Esophagus squamous epithelium (tissue), 5 donors: ENCODE results near the gene YEATS4. TPM values are rescaled to one million over a fixed set of nuclear protein-coding genes. Genes with fewer than 3 reads are reported as not detected.
A peak's percentile ranks its signal among the peaks of the same experiment; 100 is the strongest.

ENCODE experiments used
- DNase-seq: peaks from one replicate; lab custom pipeline; 2025; lab: John Stamatoyannopoulos, UW
- H3K27ac ChIP-seq, 4 donors: fragments of 200-600 bp; sonication (generic); one replicate each; pipeline ENCODE4 v1.5.1; 2016 to 2019; ENCODE audit warnings: mild to moderate bottlenecking in 1 of 4
- H3K27me3 ChIP-seq, 4 donors: fragments of 200-600 bp; sonication (generic); 1 replicate in 3 of 4; 2 replicates in 1 of 4; pipeline versions ENCODE4 v1.5.1 to v1.6.0; 2017 to 2021; ENCODE audit warnings: antibody characterized with exemption in 1 of 4
- H3K36me3 ChIP-seq, 3 donors: fragments of 200-600 bp; sonication (generic); one replicate each; pipeline ENCODE4 v1.5.1; 2016 to 2019
- H3K4me1 ChIP-seq, 3 donors: fragments of 200-600 bp; sonication (generic); one replicate each; pipeline ENCODE4 v1.5.1; 2017 to 2019
- H3K4me3 ChIP-seq, 4 donors: fragments of 200-600 bp; sonication (generic); 1 replicate in 3 of 4; 2 replicates in 1 of 4; pipeline ENCODE4 v1.5.1; 2016 to 2019; ENCODE audit warnings: mild to moderate bottlenecking in 2 of 4, moderate library complexity in 1 of 4
- H3K9me3 ChIP-seq, 3 donors: fragments of 200-600 bp; sonication (generic); one replicate each; pipeline ENCODE4 v1.5.1; 2016 to 2019
- POLR2A ChIP-seq, 4 donors: fragments of 450-650 bp; IDR thresholded peaks; one replicate each; pipeline ENCODE4 v1.6.1; 2017; ENCODE audit warnings: antibody characterized with exemption in 4 of 4, mild to moderate bottlenecking in 4 of 4, moderate library complexity in 3 of 4
- WGBS, 2 donors: methylation state at CpG; one replicate each; pipeline ENCODE4 v1.1.5; 2018; 5-methylcytosine and 5-hydroxymethylcytosine counted together
- intact Hi-C: fragments of 100-400 bp; cut with DNase I; formaldehyde crosslinking; loops from one replicate; pipeline ENCODE4 v1.15.0; 2022
- total RNA-seq, 4 donors: library from RNA; depleted of rRNA; stranded (reverse); fragments of >200 nt; gene quantifications; one replicate each; pipeline ENCODE4 v1.1.0, GENCODE V29; 2016
- TF ChIP-seq, protein P1 (sequence below), 6 experiments: fragments of 450-650 bp in 4 of 6; fragments of 200-600 bp in 2 of 6; sonication (generic) in 2 of 6; IDR thresholded peaks; one replicate each; pipeline ENCODE4 v1.5.1; 2016 to 2019; ENCODE audit warnings: antibody characterized with exemption in 6 of 6, mild to moderate bottlenecking in 4 of 6, moderate library complexity in 4 of 6
- donor health status: DM: yes; HTN: yes; CAD: no.

The YEATS4 gene
- total RNA-seq, 4 donors from 2014 or later = 15.0 to 36.9 (median 26.2) TPM

DNA sequence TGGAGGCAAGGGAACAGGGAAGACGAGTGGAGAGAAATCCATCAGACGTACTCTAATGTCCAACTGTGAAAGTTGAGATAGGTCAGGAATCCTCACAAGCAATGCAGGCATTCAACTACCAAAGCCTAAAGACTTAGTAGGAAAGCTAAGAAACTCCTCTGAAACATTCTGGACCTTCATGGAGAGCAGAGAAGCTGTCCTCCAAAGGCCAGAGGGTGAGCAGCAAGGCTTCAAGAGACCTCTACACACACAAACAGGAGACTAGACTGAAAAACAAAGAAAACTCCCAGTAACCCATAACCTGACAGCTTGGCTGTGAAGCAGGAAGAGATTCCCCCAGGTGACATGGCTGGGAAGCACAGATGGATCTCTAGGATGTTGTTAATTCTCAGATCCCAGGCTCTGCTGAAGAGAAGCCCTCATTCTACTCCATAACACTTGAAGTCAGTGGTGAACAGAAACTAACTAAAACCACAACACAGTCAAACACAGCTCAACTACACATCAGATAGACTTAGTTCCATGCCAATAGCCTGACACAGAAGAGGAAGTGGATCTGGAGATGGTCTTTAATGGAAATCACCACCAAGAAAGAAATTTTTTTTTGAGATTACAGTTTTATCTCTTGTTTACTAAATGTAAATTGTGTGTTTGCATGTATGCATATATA lies 34.6 kb upstream of the YEATS4 start:
- Histone ChIP-seq H3K4me3 (no peak overlapping the region), H3K36me3 (no peaks in the 10 kb centered on the region), H3K4me1 (no peaks in the 10 kb centered on the region), H3K27ac (no peak overlapping the region), H3K27me3 (peaks cover 0 to 10% (median 0%) of the 10 kb centered on the region in 4 donors), H3K9me3 (no peaks in the 10 kb centered on the region)
- no peak for TF ChIP-seq POLR2A (IDR thresholded peaks at IDR 0.05)
- TF ChIP-seq, protein P1, sequence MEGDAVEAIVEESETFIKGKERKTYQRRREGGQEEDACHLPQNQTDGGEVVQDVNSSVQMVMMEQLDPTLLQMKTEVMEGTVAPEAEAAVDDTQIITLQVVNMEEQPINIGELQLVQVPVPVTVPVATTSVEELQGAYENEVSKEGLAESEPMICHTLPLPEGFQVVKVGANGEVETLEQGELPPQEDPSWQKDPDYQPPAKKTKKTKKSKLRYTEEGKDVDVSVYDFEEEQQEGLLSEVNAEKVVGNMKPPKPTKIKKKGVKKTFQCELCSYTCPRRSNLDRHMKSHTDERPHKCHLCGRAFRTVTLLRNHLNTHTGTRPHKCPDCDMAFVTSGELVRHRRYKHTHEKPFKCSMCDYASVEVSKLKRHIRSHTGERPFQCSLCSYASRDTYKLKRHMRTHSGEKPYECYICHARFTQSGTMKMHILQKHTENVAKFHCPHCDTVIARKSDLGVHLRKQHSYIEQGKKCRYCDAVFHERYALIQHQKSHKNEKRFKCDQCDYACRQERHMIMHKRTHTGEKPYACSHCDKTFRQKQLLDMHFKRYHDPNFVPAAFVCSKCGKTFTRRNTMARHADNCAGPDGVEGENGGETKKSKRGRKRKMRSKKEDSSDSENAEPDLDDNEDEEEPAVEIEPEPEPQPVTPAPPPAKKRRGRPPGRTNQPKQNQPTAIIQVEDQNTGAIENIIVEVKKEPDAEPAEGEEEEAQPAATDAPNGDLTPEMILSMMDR (IDR thresholded peaks at IDR 0.05) = no peak
- intact Hi-C loops = no loop called here
- no peak for DNase-seq
- 53 to 61% methylated on average over 2 of the region's 2 CpGs for WGBS, 2 donors

GRCh38 chr12:69328426-69328825 lies 31.1 kb upstream of the YEATS4 start:
- Histone ChIP-seq H3K4me1 (peaks cover 0 to 20% (median 8%) of the 10 kb centered on the region in 3 donors), H3K4me3 (no peak overlapping the region), H3K36me3 (no peaks in the 10 kb centered on the region), H3K27me3 (peaks cover 0 to 10% (median 0%) of the 10 kb centered on the region in 4 donors), H3K27ac (no peak overlapping the region), H3K9me3 (no peaks in the 10 kb centered on the region)
- no peak for DNase-seq
- TF ChIP-seq POLR2A (IDR thresholded peaks at IDR 0.05) = no peak
- TF ChIP-seq, protein P1 (IDR thresholded peaks at IDR 0.05) = no peak
- WGBS, 2 donors = 60 to 73% methylated on average over 3 of the region's 3 CpGs
- intact Hi-C loops = no loop called here

DNA sequence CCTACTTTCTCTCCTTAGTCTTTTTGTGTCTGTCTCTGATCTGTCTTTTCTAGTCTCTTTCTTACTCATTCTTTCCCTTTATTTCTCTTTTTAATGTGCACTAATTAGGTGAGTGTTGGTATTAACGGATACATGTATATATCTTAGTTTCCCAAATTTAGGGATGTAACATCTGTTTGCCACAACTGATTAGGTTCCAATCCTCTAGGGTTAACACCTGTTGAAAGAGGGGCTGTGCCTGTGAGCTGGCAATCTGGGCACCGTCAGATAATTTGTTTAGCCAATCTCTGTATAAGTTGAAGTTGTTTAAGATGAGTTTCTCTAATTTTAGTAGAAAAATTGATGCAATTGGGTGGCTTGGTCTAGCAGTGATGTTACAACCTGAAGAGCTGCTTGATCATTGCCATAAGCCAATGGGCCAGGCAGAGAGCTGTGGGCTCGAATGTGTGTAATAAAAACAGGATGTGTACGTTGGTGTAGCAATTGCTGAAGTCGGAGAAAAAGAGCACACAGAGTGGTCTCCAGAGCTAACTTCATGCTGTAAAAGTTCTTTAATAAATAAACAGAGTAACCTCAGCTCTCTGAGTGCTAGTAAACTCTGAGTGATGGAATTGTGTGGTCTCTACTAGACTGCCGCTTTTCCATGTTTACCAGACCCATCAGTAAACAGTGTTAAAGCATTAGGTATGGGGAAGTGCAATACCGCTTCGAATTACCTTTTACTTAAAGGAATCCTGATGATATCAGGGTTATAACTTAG lies 29.7 kb upstream of the YEATS4 start:
- TF ChIP-seq, protein P1 (IDR thresholded peaks at IDR 0.05) = no peak
- peak in 1 of 4 donors; percentile 19 for TF ChIP-seq POLR2A (IDR thresholded peaks at IDR 0.05)
- Histone ChIP-seq H3K36me3 (no peaks in the 10 kb centered on the region), H3K4me3 (peak overlapping the region in 1 of 4 donors; percentile 48), H3K9me3 (no peaks in the 10 kb centered on the region), H3K27me3 (peaks cover 0 to 14% (median 0%) of the 10 kb centered on the region in 4 donors), H3K27ac (peak overlapping the region in 2 of 4 donors; percentile 55 to 63), H3K4me1 (peaks cover 0 to 20% (median 8%) of the 10 kb centered on the region in 3 donors)
- WGBS, 2 donors = 51 to 66% methylated on average over 8 of the region's 8 CpGs
- DNase-seq = no peak
- intact Hi-C loops = no loop called here

GRCh38 chr12:69330475-69331473 lies 28.8 kb upstream of the YEATS4 start:
- no peaks in the 10 kb centered on the region for H3K36me3 ChIP-seq
- no peak for DNase-seq
- peak overlapping the region; percentile 0 to 63 (median 56) for H3K27ac ChIP-seq
- no peaks in the 10 kb centered on the region for H3K9me3 ChIP-seq
- WGBS, 2 donors = 8 to 9% methylated on average over 18 of the region's 18 CpGs
- intact Hi-C loops = no loop called here
- TF ChIP-seq, protein P1 (IDR thresholded peaks at IDR 0.05) = no peak
- TF ChIP-seq POLR2A (IDR thresholded peaks at IDR 0.05) = peak in 1 of 4 donors; percentile 34
- H3K4me3 ChIP-seq = peak overlapping the region; percentile 9 to 50 (median 45)
- peaks cover 0 to 20% (median 8%) of the 10 kb centered on the region in 3 donors for H3K4me1 ChIP-seq
- H3K27me3 ChIP-seq = peaks cover 0 to 19% (median 0%) of the 10 kb centered on the region in 4 donors
